ENCODE measurements around the gene PUS10. TPM values are rescaled to one million over a fixed set of nuclear protein-coding genes. Genes with fewer than 3 reads are reported as not detected.
A peak's percentile ranks its signal among the peaks of the same experiment; 100 is the strongest.
"Not testable (repeated sequence)": the region's sequence is repeated elsewhere in the genome, so short reads cannot be mapped to it uniquely, and the experiment has no call there.

Gene PUS10
- total and polyA plus RNA-seq, 5 experiments from 2014 or later: 4.1 to 11.6 (median 4.4) TPM

DNA sequence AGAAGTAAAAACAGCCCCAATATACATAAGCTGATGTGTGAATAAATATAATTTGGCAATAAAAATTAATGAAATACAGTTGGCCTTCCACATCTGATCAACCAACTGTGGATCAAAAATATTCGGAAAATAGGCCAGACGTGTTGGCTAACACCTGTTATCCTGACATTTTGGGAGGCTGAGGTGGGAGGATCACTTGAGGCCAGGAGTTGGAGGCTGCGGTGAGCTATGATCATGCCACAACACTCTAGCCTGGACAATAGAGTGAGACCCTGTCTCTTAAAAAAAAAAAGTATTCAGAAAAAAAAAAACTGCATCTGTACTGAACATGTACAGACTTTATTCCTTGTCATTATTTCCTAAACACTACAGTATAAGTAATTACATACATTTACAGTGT, 11.5 kb upstream of the PUS10 start:
- Mint-ChIP-seq H3K27me3 (no peaks in the 10 kb centered on the region), H3K4me3 (no peak overlapping the region), H3K4me1 (peaks cover 16 to 28% (median 24%) of the 10 kb centered on the region in 4 donors), H3K36me3 (peaks cover 5 to 57% (median 24%) of the 10 kb centered on the region in 3 donors), H3K27ac (no peak overlapping the region), H3K9me3 (no peaks in the 10 kb centered on the region)
- ATAC-seq (no peak), DNase-seq (no peak)
- POLR2A ChIA-PET: no interaction called here

DNA sequence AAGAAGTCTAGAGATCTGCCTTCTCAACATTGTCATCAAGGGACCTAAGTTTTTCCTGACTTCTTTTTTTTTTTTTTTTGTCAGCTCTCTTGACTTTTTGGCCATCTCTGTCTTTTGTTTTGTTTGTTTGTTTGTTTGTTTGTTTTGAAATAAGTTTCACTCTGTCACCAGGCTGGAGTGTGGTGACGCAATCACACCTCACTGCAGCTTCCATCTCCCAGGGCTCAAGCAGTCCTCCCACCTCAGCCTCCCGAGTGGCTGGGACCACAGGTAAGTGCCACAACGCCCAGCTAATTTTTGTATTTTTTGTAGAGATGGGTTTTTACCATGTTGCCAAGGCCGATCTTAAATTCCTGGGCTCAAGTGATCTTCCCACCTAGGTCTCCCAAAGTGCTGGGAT, 5.6 kb upstream of the PUS10 start:
- peak overlapping the region in 2 of 10 donors; percentile 10 to 50 for H3K4me3 Mint-ChIP-seq

DNA sequence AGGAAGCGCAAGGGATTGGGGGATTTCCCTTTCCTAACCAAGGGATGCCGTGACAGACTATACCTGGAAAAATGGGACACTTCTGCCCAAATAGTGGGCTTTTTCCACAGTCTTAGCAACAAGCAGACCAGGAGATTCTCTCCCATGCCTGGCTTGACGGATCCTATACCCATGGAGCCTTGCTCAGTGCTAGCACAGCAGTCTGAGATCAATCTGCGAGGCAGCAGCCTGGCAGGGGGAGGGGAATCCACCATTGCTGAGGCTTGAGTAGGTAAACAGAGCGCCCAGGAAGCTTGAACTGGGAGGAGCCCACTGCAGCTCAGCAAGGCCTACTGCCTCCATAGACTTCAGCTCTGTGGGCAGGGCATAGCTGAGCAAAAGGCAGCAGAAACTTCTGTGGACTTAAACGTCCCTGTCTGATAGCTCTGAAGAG, 3.2 kb upstream of the PUS10 start:
- Mint-ChIP-seq H3K27ac (peak overlapping the region in 1 of 10 donors; percentile 29), H3K36me3 (peaks cover 0 to 36% (median 15%) of the 10 kb centered on the region in 3 donors), H3K4me1 (peaks cover 21 to 63% (median 59%) of the 10 kb centered on the region in 4 donors), H3K4me3 (no peak overlapping the region), H3K27me3 (no peaks in the 10 kb centered on the region), H3K9me3 (no peaks in the 10 kb centered on the region)
- no peak for ATAC-seq
- DNase-seq: no peak
- POLR2A ChIA-PET: no interaction called here

More for the DNA sequence above, 5.6 kb upstream of the PUS10 start:
- DNase-seq: no peak
- no peak for ATAC-seq
- Mint-ChIP-seq H3K4me1 (peaks cover 22 to 62% (median 46%) of the 10 kb centered on the region in 4 donors), H3K36me3 (peaks cover 0 to 52% (median 18%) of the 10 kb centered on the region in 3 donors), H3K9me3 (no peaks in the 10 kb centered on the region), H3K27ac (peak overlapping the region in 3 of 10 donors; percentile 22 to 66 (median 53)), H3K27me3 (no peaks in the 10 kb centered on the region)
- POLR2A ChIA-PET: no interaction called here

DNA sequence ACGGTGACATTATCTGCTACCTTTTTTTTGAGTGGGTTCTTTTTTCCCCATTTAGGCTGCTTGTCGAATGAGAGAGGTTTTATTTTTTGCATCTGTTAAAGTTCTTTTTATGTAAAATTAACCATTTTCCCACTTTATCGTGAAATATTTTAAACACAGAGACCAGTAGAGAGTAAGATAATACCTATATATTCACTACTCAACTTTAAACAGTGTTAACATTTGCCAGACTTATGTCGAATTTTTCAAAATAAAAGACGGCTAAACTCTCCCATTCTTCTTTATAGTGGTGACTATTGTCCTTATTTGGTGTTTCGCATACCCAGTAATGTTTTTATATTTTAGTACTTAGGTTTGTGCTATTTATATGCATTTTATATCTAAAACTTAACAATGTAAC, 743 bp upstream of the PUS10 start:
- no peak for DNase-seq
- peak overlapping the region; percentile 3 to 98 (median 96) for H3K27ac Mint-ChIP-seq
- H3K4me1 Mint-ChIP-seq: peaks cover 12 to 61% (median 56%) of the 10 kb centered on the region in 4 donors

DNA sequence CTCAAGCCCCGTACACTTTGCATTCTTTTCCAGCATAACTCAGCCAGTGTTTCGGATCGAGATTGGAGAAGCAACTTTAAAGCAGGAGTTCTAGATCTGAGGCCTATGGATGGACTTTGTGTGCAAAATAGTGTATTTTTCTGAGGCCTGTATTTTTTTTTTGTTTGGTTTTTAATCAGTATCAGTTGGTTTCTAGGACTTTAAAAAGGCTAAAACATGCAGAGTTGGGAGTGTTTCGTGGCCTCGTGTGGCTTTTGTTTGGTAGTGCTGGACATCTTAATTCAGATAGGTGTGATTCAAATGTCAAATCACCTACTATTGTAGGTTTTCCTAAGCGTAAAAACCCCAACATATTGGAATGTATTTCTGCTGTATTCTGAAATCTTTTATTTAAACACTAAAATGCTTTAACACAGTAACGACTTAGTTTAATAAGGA, 282 bp upstream of the PUS10 start:
- POLR2A ChIA-PET: interaction anchor here (1.7 to 2.3 kb wide), 2 partner anchors 159 to 262 kb away, joined by 6 to 14 read pairs; partner anchors contain the start of gene PAPOLG
- H3K4me1 Mint-ChIP-seq: peaks cover 12 to 59% (median 51%) of the 10 kb centered on the region in 4 donors

More for the DNA sequence above, 743 bp upstream of the PUS10 start:
- Mint-ChIP-seq H3K36me3 (peaks cover 0 to 24% (median 10%) of the 10 kb centered on the region in 3 donors), H3K27me3 (no peaks in the 10 kb centered on the region), H3K9me3 (no peaks in the 10 kb centered on the region), H3K4me3 (peak overlapping the region; percentile 96 to 100 (median 99))
- POLR2A ChIA-PET: no interaction called here
- ATAC-seq: no peak

DNA sequence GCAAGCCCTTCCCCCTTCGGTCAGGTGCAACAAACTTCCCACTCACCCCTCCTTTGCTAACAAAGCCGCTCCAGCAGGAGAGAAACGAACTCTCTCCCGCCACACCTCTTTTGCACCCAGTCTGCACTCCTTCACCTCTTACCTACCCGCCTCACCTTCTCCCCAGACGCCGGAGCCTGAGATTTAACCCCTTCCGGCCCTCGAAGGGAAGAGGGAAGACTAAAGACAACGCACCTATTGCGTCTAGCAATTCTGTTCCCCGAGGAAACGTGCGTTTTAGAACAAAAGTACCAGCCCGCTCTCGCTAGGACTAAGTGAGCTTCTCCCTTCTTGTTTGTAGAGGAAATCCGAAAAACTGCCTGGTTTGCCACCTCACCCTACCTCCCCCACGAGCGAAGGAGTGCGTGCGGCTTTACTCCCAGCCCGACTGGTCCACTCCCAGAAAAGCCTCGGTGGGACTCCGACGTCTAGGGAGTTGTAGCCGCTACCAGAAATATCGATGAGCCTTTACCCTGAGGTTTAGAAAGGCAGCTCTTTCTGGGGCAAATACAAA, 976 bp downstream of the PUS10 start:
- H3K9me3 Mint-ChIP-seq: no peaks in the 10 kb centered on the region
- peaks cover 0 to 14% (median 4%) of the 10 kb centered on the region in 3 donors for H3K36me3 Mint-ChIP-seq
- peaks cover 10 to 51% (median 45%) of the 10 kb centered on the region in 4 donors for H3K4me1 Mint-ChIP-seq
- H3K27ac Mint-ChIP-seq: peak overlapping the region; percentile 95 to 99 (median 97)
- H3K27me3 Mint-ChIP-seq: no peaks in the 10 kb centered on the region
- peak; percentile 42 to 83 (median 62) for DNase-seq
- peak; percentile 72 to 74 for ATAC-seq
- H3K4me3 Mint-ChIP-seq: peak overlapping the region; percentile 96 to 100 (median 99)
- POLR2A ChIA-PET: interaction anchor here (1.0 to 2.3 kb wide), 5 partner anchors 11 to 521 kb away, joined by 3 to 14 read pairs (median 4); partner anchors contain the start of genes PAPOLG and XPO1

More for the DNA sequence above, 282 bp upstream of the PUS10 start:
- no peak for ATAC-seq
- Mint-ChIP-seq H3K27ac (peak overlapping the region; percentile 77 to 99 (median 97)), H3K9me3 (no peaks in the 10 kb centered on the region), H3K27me3 (no peaks in the 10 kb centered on the region), H3K36me3 (peaks cover 0 to 20% (median 10%) of the 10 kb centered on the region in 3 donors), H3K4me3 (peak overlapping the region; percentile 96 to 100 (median 99))
- DNase-seq: peak in 1 of 10 donors; percentile 2

DNA sequence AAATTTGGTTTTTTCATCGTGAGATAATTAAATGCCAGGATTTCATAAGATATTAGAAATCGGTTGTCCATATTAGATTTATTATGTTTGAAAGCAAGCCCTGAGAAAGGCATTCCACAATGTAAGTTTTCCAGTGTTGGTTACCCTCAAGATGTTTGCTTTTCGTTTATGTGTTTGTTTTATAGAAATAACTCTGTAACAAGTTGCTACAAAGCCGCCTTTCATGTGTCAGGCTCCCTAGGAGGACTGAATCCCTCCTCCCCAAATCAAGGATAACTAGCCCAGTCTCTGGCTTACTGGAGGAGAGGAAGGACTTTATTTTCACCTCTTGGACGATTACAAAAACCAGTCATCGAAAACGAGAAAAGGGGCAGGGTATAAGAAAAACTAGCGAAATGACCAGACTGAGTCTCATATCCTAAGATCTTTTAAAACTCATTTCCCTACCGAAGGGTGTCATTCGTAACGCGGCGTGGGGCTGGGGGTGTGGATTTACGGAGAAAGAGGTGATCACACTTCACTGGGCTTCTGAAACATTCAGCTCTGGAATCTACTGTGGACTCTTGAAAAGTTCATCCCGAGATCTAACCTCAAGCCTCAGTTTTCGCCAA, 1.6 kb downstream of the PUS10 start:
- no peaks in the 10 kb centered on the region for H3K9me3 Mint-ChIP-seq
- peak overlapping the region; percentile 96 to 100 (median 99) for H3K4me3 Mint-ChIP-seq
- peak overlapping the region; percentile 95 to 99 (median 97) for H3K27ac Mint-ChIP-seq
- peak; percentile 1 to 2 for ATAC-seq
- POLR2A ChIA-PET: interaction anchor here (1.0 to 2.3 kb wide), 5 partner anchors 11 to 522 kb away, joined by 3 to 14 read pairs (median 4); partner anchors contain the start of genes PAPOLG and XPO1
- peaks cover 6 to 51% (median 39%) of the 10 kb centered on the region in 4 donors for H3K4me1 Mint-ChIP-seq
- H3K27me3 Mint-ChIP-seq: no peaks in the 10 kb centered on the region
- peak in 2 of 10 donors; percentile 1 to 5 for DNase-seq
- H3K36me3 Mint-ChIP-seq: peaks cover 0 to 8% (median 0%) of the 10 kb centered on the region in 3 donors

DNA sequence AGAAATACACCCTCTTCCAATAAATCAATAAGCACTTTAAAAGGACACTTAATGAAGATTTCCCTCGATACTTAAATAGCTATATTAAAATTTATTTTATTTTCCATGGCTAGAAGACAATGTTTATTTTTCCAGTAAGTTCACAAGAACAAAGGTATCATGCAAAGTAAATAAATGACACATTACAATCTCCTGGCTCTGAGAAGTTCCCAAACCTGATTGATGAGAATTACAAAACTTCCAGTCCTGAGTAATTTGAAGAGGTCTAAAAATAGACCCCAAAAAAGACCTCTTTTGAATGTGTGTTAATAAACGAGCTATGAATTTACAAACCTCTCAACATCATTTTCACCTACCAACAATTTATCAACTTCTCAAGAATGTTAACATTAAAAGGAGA, 2.1 kb downstream of the PUS10 start:
- no peaks in the 10 kb centered on the region for H3K27me3 Mint-ChIP-seq
- POLR2A ChIA-PET: no interaction called here
- no peaks in the 10 kb centered on the region for H3K9me3 Mint-ChIP-seq
- ATAC-seq (no peak), DNase-seq (no peak)
- peak overlapping the region in 4 of 10 donors; percentile 95 to 97 (median 96) for H3K27ac Mint-ChIP-seq
- peak overlapping the region; percentile 42 to 100 (median 99) for H3K4me3 Mint-ChIP-seq
- H3K36me3 Mint-ChIP-seq: peaks cover 0 to 4% (median 0%) of the 10 kb centered on the region in 3 donors
- H3K4me1 Mint-ChIP-seq: peaks cover 6 to 50% (median 36%) of the 10 kb centered on the region in 4 donors

DNA sequence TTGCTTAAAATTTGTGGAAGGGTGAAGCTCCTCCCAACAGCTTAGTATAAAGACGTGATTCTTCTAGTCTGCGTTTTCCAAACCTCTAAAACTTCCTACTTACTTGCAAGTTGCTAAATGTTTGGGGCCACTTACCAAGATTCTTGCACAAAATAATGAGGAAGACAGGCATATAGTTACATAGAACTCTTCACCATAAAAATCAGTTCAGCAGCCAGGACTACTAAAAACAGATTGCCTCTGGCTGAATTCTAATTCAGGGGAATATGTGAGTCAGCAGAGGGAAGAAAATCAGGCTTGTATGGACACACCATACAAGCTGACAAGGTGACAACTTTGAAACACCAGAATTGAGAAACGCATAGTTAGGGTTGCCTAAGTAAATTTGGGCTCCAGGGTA, 3.3 kb downstream of the PUS10 start:
- H3K27me3 Mint-ChIP-seq: no peaks in the 10 kb centered on the region
- POLR2A ChIA-PET: no interaction called here
- no peak for DNase-seq
- no peak for ATAC-seq
- peaks cover 5 to 43% (median 33%) of the 10 kb centered on the region in 4 donors for H3K4me1 Mint-ChIP-seq
- H3K27ac Mint-ChIP-seq: no peak overlapping the region
- H3K36me3 Mint-ChIP-seq: peaks cover 0 to 2% (median 0%) of the 10 kb centered on the region in 3 donors
- H3K4me3 Mint-ChIP-seq: peak overlapping the region in 4 of 10 donors; percentile 22 to 99 (median 53)
- H3K9me3 Mint-ChIP-seq: no peaks in the 10 kb centered on the region

DNA sequence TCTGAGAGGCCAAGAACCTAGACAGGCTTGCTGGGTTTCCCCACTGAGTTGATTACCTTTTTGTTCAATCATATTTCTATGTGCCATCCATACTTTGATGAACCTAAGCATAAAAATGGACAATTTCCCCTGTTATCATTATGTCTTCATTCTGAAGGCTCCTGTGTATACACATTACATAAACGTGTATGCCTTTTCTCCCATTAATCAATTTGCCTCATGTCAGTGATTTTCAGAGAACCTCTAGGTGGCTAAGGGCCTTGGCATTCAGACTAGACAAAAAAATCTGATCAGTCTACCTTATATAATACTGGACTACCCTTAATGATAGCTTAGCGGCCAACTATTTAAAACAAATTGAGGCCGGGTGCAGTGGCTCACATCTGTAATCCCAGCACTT, 4.7 kb downstream of the PUS10 start:
- H3K4me3 Mint-ChIP-seq: no peak overlapping the region
- DNase-seq: no peak
- H3K9me3 Mint-ChIP-seq: no peaks in the 10 kb centered on the region
- H3K4me1 Mint-ChIP-seq: peaks cover 5 to 30% (median 23%) of the 10 kb centered on the region in 4 donors
- H3K27ac Mint-ChIP-seq: no peak overlapping the region
- POLR2A ChIA-PET: no interaction called here
- no peak for ATAC-seq
- H3K27me3 Mint-ChIP-seq: no peaks in the 10 kb centered on the region
- H3K36me3 Mint-ChIP-seq: peaks cover 0 to 3% (median 0%) of the 10 kb centered on the region in 3 donors

DNA sequence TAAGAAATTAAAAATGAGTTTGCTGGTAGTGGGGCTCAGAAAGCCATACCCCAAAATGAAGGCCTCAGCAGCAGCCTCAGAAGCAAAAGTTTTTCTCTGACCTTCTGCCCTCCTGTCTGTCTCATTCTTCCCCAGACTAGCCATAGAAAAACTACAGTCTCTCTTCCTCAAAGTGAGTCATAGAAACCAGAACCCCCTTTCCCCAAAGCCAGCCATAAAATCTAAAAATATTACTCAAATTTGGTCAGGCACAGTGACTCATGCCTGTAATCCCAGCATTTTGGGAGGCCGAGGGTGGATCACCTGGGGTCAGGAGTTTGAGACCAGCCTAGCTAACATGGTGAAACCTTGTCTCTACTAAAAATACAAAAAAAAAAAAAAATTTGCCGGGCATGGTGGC, 5.8 kb downstream of the PUS10 start:
- ATAC-seq, H3K9me3 Mint-ChIP-seq: not testable (repeated sequence)

DNA sequence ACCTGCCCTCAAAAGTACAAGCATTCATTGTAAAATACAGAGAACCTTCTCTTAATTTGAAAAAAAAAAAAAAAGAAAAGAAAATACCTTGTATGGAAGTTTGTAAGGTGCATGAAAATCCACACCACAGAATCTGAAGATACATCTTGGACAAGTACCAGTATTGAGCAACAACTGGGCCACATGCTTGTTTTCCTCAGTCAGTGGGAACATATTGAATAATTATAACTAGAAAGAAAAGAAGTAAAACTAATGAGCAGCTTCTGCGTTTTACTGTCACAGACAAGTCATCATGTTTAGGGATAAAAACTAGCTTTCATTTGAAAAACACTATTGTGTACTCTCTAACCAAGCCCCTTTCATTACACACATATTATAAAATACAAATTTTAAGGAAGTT, 6.4 kb downstream of the PUS10 start:
- DNase-seq (no peak), ATAC-seq (no peak)
- H3K36me3 Mint-ChIP-seq: peaks cover 0 to 3% (median 0%) of the 10 kb centered on the region in 3 donors
- no peaks in the 10 kb centered on the region for H3K27me3 Mint-ChIP-seq
- H3K4me3 Mint-ChIP-seq: no peak overlapping the region
- no peaks in the 10 kb centered on the region for H3K9me3 Mint-ChIP-seq
- POLR2A ChIA-PET: no interaction called here
- H3K27ac Mint-ChIP-seq: no peak overlapping the region
- H3K4me1 Mint-ChIP-seq: peaks cover 3 to 20% (median 15%) of the 10 kb centered on the region in 4 donors

More for the DNA sequence above, 5.8 kb downstream of the PUS10 start:
- H3K36me3 Mint-ChIP-seq, H3K4me3 Mint-ChIP-seq, DNase-seq, H3K27me3 Mint-ChIP-seq: not testable (repeated sequence)
- H3K4me1 Mint-ChIP-seq: peaks cover 3 to 24% (median 18%) of the 10 kb centered on the region in 4 donors
- peak overlapping the region in 2 of 10 donors; percentile 11 to 85 for H3K27ac Mint-ChIP-seq
- POLR2A ChIA-PET: interaction anchor here (0.7 kb wide), 1 partner anchor 220 kb away, joined by 4 read pairs; no protein-coding TSS in a partner anchor

DNA sequence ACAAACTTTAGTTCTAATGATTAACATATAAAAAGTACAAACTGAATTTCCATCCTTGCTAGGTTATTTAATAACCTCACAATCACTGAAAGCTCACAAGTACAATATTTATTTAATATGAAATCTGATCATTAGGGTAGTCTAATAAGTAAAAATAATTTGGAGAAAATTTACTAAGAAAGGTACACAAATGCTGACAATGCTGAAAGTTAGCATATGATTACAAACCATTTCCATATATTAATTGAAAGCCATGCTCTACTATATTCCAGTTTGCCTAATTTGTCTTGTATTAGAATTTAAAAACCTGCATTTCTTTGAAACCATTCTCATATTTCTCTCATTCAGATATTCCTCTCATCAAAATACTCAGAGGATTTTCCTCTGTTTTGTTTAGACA, 8.7 kb downstream of the PUS10 start:
- no peak for ATAC-seq
- POLR2A ChIA-PET: no interaction called here
- Mint-ChIP-seq H3K27me3 (no peaks in the 10 kb centered on the region), H3K4me3 (no peak overlapping the region), H3K36me3 (peaks cover 0 to 9% (median 0%) of the 10 kb centered on the region in 3 donors), H3K27ac (no peak overlapping the region), H3K4me1 (peaks cover 0 to 2% (median 0%) of the 10 kb centered on the region in 4 donors), H3K9me3 (no peaks in the 10 kb centered on the region)
- DNase-seq: no peak
